ENCODE data around the gene SLC24A4.

The SLC24A4 gene

DNA sequence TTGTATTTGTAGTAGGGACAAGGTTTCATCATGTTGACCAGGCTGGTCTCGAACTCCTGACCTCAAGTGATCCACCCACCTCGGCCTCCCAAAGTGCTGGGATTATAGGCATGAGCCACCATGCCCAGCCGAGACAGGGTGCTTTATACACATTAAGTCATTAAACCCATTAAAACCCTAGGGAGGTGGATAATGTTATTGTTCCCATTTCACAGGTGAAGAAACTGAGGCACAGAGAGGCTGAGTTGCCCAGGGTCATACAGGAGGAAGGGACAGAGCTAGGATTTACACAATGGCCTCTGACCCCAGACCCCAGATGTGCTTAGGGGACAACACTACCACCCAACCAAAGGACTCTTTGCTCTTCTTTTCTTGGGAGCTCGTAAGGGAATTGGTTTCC lies 139.6 kb downstream of the SLC24A4 start:
- no peak for TF ChIP-seq POLR2A (IDR thresholded peaks at IDR 0.05; ENCODE audit: low read length)
- TF ChIP-seq GATA1 (IDR thresholded peaks at IDR 0.05; ENCODE audit: low read depth, low read length) = no peak

DNA sequence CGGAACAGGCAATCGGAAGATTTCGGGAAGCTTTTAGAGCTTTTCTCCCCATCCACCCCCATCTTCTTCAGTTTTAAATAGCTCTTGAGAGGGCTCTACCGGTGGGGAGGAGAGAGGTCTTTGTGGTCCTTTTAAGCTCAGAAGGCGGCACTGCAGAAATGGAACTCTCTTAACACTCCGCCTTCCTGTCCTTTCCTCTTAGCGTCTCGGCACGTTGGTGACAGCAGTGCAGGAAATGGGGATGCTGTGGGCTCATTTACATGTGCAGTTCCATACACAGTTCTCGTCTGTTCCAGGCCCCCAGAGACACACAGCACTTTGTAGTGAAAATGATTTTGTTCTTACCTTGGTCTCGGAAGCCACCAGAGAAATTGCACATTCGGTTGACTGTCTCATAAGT lies 140.2 kb downstream of the SLC24A4 start:
- DNase-seq = no peak
- TF ChIP-seq GATA1 (IDR thresholded peaks at IDR 0.05; ENCODE audit: low read depth, low read length) (no peak), POLR2A (IDR thresholded peaks at IDR 0.05; ENCODE audit: low read length) (no peak)

More for the DNA sequence above, 139.6 kb downstream of the SLC24A4 start:
- DNase-seq = no peak

DNA sequence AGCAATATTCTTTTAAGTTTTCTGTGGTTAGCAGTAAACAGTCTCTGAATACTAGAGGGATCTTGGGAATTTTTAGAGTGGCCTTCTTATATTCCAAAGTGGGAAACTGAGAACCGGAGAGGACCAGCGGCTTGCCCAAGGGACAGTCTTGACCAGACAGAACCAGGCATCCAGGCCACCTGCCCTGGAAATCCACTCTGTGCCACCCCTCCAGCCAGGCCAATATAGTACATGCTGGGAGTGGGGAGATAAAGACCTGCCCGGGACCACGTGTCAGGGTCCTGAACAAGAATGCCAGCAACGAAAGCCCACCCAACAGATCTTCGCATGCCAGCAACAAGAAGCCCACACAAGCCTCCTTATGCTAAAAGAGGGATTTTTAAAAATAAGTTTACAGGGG lies 141.2 kb downstream of the SLC24A4 start:
- DNase-seq = no peak
- TF ChIP-seq GATA1 (IDR thresholded peaks at IDR 0.05; ENCODE audit: low read depth, low read length) (no peak), POLR2A (IDR thresholded peaks at IDR 0.05; ENCODE audit: low read length) (no peak)

DNA sequence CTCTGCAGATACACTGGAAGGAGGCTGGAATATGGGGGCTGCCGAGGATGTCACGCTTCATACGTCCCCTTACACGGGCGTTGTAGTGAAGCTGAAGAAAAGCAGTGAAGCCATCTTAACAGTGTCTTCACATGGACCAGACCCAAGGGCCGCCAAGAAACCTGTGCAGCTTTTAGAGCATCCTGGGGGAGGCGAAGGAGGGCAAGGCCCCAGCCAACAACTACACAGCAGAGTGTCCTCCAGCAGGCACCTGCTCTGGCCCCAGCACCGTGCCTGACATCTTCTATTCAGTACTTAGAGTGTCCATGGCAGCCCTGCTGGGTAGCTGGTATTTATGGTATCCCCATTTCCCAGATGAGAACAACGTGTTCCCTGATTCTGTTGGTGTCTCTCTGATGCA lies 141.8 kb downstream of the SLC24A4 start:
- DNase-seq = no peak

DNA sequence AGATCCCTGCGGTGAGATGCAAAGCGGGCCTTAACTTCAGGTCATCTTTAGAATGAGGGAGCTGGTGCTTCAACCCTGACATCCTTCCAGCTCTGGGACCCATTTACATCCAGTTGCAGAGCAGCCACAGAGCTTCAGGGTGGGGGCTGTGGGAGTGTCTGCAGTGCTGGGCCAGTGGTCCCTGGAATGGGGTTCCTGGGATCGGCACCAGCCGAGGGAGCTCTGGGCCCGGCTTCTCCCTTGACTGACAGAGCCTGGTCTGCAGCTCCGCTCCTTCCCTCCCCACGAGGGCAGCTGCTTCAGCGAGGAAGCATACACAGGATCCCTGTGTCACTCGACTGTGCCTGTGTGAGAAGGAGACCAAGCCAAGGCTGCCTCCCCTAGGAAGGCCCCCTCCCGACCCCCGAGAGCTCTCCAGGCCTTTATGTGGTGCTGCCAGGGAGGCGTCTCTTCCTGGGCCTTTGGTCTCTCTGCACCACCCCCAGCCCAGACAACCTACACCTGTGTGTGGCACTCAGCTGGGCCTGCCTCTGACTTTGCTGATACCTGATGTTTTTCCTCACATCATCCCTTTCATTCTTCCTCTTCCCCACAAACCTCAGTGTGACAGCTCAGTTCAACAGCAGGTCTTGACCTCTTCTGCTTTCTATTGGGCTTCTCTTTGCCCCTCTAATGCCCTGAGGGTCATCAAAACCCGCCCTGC lies 142.5 kb downstream of the SLC24A4 start:
- no peak for DNase-seq
- no peak for TF ChIP-seq GATA1 (IDR thresholded peaks at IDR 0.05; ENCODE audit: low read depth, low read length)
- TF ChIP-seq POLR2A (IDR thresholded peaks at IDR 0.05; ENCODE audit: low read length) = no peak

More for the DNA sequence above, 141.8 kb downstream of the SLC24A4 start:
- no peak for TF ChIP-seq GATA1 (IDR thresholded peaks at IDR 0.05; ENCODE audit: low read depth, low read length)

DNA sequence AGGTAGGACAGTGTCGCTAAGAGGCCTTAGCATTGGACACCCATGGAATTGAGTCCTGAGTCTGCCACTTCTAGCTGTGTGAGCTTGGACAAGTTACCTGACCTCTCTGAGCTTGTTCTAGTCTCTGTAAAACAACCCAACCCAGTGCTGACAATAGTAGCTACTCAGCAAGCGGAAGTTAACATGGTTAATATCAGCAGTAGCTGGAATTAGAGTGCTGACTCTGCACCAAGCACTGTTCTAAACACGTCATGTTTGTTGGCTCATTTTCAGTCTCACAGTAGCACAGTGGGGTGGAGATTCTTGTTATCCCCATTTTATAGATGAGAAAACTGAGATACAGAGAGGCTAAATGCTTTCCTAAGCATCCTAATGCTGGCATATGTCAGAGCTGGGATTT lies 143.1 kb downstream of the SLC24A4 start:
- no peak for DNase-seq
- TF ChIP-seq GATA1 (IDR thresholded peaks at IDR 0.05; ENCODE audit: low read depth, low read length) (no peak), POLR2A (IDR thresholded peaks at IDR 0.05; ENCODE audit: low read length) (no peak)

DNA sequence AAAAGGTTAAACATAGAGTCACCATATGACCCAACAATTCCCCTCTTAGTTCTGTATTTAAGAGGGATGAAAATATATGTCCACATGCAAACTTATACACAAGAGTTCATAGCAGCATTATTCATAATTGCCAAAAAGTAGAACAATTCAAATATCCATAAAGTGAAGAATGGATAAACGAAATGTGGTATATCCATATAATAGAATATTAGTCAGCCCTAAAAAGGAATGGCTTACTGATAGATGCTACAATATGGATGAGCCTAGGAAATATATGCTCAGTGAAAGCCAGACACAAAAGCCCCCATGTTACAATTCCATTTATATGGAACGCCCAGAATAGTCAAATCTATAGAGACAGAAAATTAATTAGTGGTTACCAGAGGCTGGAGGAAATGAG lies 146.6 kb downstream of the SLC24A4 start:
- TF ChIP-seq POLR2A (IDR thresholded peaks at IDR 0.05; ENCODE audit: low read length) = no peak
- TF ChIP-seq GATA1 (IDR thresholded peaks at IDR 0.05; ENCODE audit: low read depth, low read length) = no peak
- no peak for DNase-seq

DNA sequence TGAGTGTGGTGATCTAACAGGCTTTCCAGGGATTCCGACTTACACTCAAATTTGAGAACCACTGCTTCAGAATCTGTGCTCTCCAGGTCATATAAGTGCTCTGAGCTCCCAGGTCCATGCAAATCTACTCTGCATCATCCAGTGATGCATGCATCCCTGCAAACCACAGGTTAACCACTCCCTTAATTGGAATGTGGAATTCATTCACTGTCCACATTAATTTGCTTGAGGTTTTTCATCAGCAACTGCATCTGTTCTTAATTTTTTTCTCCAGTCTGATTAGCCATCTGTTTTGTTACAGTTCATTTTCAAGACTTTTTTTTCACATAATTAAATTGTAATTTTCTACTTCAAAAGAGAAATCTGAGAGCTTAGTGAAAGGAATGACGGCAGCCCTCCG lies 147.2 kb downstream of the SLC24A4 start:
- no peak for TF ChIP-seq POLR2A (IDR thresholded peaks at IDR 0.05; ENCODE audit: low read length)
- no peak for TF ChIP-seq GATA1 (IDR thresholded peaks at IDR 0.05; ENCODE audit: low read depth, low read length)
- no peak for DNase-seq

DNA sequence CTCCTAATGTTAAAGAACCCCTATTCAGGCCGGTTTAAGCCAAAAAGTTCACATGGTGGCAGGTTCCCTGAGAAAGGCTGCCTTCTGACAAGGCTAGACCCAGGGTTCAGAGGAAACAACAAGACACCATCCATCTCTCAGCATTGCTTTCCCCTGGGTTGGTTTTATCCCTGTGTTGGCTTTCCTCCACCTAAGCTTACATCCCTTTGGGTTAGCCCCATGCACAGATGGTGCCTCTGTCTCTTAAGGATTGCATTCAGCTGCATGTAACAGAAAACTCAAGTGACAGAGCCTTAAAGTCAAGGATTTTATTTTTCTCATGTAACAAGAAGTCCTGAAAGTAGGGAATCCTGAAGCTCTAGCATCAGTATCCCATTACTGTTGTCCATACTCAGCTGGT lies 147.8 kb downstream of the SLC24A4 start:
- DNase-seq = no peak
- TF ChIP-seq POLR2A (IDR thresholded peaks at IDR 0.05; ENCODE audit: low read length) (no peak), GATA1 (IDR thresholded peaks at IDR 0.05; ENCODE audit: low read depth, low read length) (no peak)

DNA sequence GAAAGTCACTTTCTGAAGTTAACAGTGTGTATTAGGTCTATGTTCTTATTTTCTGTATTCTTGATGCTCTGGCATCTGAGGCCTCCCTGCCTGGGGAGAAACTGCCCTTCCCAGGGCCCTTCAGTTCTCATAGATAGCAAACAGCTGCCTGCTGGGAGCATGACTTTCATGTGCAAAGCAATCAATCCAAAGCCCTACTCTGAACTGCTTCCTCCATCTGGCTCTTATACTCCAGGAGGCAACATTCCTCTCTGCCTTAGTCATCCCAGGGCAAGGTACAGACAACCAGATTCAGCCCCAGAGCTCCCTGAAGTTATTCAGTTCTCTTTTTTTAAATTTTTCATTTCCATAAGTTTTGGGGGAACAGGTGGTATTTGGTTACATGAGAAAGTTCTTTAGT lies 149.0 kb downstream of the SLC24A4 start:
- TF ChIP-seq POLR2A (IDR thresholded peaks at IDR 0.05; ENCODE audit: low read length) (no peak), GATA1 (IDR thresholded peaks at IDR 0.05; ENCODE audit: low read depth, low read length) (no peak)
- no peak for DNase-seq

DNA sequence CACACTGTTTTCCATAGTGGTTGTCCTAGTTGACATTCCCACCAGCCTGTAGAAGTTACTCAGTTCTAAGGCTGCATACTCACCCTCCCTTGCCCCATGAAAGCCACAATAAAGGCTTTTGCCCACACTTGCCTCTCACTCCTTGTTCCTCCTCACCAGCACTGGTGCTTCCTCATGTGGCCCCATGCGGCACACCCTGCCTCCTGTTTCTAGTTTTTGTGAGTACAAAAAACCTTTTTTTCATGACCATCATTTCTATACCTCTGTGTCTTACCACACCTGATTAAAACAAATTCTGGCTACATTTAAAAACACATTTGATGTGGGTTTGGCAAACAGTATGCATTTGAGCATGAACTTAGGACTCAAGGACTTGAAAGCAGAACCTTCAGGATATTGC lies 149.9 kb downstream of the SLC24A4 start:
- DNase-seq = no peak
- TF ChIP-seq POLR2A (IDR thresholded peaks at IDR 0.05; ENCODE audit: low read length) = no peak

DNA sequence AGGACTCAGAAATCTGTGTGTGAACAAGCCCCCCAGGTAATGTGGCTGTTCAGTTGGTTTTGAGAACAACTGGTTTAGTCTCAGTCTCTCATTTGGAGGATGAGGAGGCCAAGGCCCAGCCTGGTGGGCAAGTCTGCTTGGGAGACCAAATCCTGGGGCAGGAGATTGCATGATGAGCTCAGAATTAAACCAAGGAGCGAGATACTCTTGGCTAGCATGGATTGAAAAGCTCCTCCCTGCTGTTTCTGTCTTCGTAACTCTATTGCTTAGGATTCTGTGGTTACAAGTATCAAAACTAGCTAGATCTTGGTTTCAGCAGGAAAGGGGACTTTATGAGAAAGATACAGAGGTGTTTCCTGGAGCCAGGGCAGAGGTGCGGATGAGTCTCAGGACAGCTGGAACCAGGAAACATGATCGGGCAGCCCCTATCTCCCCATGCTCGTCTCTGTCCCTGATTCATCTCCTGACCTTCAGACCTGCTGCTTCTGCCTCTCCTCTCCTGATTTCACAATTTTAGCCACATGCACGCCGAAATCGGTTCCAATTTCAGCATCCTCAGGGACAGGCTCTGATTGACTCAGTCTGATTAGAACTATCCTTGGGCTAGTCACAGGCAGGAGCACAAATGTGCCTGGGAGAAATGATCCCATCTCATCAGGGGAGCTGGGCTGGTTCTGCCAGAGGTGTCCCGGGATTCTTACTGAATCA lies 150.4 kb downstream of the SLC24A4 start:
- no peak for DNase-seq
- TF ChIP-seq GATA1 (IDR thresholded peaks at IDR 0.05; ENCODE audit: low read depth, low read length) (no peak), POLR2A (IDR thresholded peaks at IDR 0.05; ENCODE audit: low read length) (no peak)

DNA sequence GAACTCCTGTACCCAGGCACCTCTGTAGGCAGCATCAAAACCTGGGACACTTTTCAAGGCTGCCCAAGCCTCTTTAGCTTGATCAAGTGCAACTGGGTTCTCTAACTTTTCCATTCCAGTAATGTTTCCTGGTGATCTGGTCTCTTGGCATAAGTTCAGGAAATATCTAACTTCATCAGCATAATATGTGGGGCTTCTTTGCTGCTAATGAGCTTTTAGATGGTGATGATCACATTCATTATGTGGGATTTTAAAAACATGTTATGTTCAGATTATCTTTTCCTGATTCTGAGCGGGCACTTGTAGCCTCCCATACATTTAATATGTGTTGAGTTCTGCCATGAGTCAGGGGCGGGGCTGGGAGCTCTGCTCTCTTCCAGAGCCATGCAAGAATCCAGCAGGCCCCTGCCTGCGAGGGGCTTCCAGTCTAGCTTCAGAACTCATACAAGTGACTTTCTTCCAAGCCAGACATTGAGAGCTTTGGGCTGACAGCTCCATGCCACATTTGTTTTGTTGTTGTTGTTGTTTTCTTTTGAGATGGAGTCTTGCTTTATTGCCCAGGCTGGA lies 151.1 kb downstream of the SLC24A4 start:
- DNase-seq = no peak
- TF ChIP-seq GATA1 (IDR thresholded peaks at IDR 0.05; ENCODE audit: low read depth, low read length) (no peak), POLR2A (IDR thresholded peaks at IDR 0.05; ENCODE audit: low read length) (no peak)

DNA sequence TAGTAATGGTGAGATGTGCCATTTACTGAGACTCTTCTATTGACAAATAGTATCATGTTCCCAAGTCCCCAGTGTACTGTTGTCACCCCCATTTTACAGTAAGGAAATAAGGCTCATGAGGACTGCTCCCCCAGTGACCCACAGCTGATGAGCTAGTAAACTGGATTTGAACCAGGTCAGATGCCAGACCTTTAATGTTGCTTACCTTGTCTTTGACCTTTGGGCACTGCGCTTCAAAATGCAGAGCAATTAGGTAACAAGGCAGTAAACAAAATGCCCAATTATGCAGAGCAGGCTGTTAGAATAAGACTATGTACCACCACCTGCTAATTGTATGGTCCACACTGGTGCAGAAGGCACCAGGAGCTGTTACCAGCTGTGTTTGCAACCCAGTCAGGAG lies 152.1 kb downstream of the SLC24A4 start:
- TF ChIP-seq GATA1 (IDR thresholded peaks at IDR 0.05; ENCODE audit: low read depth, low read length) (no peak), POLR2A (IDR thresholded peaks at IDR 0.05; ENCODE audit: low read length) (no peak)

More for the DNA sequence above, 152.1 kb downstream of the SLC24A4 start:
- DNase-seq = no peak
